Trophoblast cell (in vitro differentiated cells and primary cell): Measurements from ENCODE around the gene NUDT19.
A peak's percentile ranks its signal among the peaks of the same experiment; 100 is the strongest.

Experiments used
- DNase-seq, 2 donors: peaks; one replicate each; pipeline ENCODE4 v3.0.0-alpha.2; 2016
- H2AFZ ChIP-seq: 2 replicates; pipeline ENCODE4 v1.6.1; 2013; ENCODE audit warnings: low read length, moderate library complexity, mild to moderate bottlenecking; ENCODE audit not compliant: insufficient read depth, poor library complexity
- H2AK5ac ChIP-seq: 2 replicates; pipeline ENCODE4 v1.6.1; 2013; ENCODE audit warnings: mild to moderate bottlenecking, low read length
- H2BK120ac ChIP-seq: 2 replicates; pipeline ENCODE4 v1.6.1; 2013; ENCODE audit warnings: low read length, mild to moderate bottlenecking, moderate library complexity; ENCODE audit not compliant: insufficient read depth, poor library complexity
- H2BK12ac ChIP-seq: 2 replicates; pipeline ENCODE4 v1.6.1; 2013; ENCODE audit warnings: mild to moderate bottlenecking, low read length, moderate library complexity
- H2BK5ac ChIP-seq: 2 replicates; pipeline ENCODE4 v1.6.1; 2013; ENCODE audit warnings: low read length, low read depth, moderate library complexity, mild to moderate bottlenecking; ENCODE audit not compliant: poor library complexity
- H3K14ac ChIP-seq: 2 replicates; pipeline ENCODE4 v1.6.1; 2013; ENCODE audit warnings: mild to moderate bottlenecking, low read length
- H3K18ac ChIP-seq: 2 replicates; pipeline ENCODE4 v1.6.1; 2013; ENCODE audit warnings: mild to moderate bottlenecking, low read length
- H3K23ac ChIP-seq: 2 replicates; pipeline ENCODE4 v1.6.1; 2013; ENCODE audit warnings: low read length
- H3K27ac ChIP-seq: 2 replicates; pipeline ENCODE4 v1.5.1; 2013; ENCODE audit warnings: low read depth, mild to moderate bottlenecking, inconsistent platforms, low read length, moderate library complexity
- H3K27me3 ChIP-seq: 2 replicates; pipeline ENCODE4 v1.6.1; 2013; ENCODE audit warnings: inconsistent platforms, mild to moderate bottlenecking, low read length, moderate library complexity; ENCODE audit not compliant: insufficient read depth
- H3K36me3 ChIP-seq, 2 experiments: 1 replicate in 1 of 2; 2 replicates in 1 of 2; pipeline ENCODE4 v1.6.1; 2013; ENCODE audit warnings: low read length in 2 of 2, mild to moderate bottlenecking in 2 of 2, moderate library complexity in 1 of 2; ENCODE audit not compliant: insufficient read depth in 2 of 2, control insufficient read depth in 1 of 2
- H3K4ac ChIP-seq: 2 replicates; pipeline ENCODE4 v1.6.1; 2013; ENCODE audit warnings: low read depth, mild to moderate bottlenecking, low read length, moderate library complexity
- H3K4me1 ChIP-seq, 2 experiments: 1 replicate in 1 of 2; 2 replicates in 1 of 2; pipeline ENCODE4 v1.6.1; 2013; ENCODE audit warnings: low read length in 2 of 2, mild to moderate bottlenecking in 2 of 2, moderate library complexity in 1 of 2; ENCODE audit not compliant: insufficient read depth in 2 of 2, control insufficient read depth in 1 of 2
- H3K4me2 ChIP-seq: 2 replicates; pipeline ENCODE4 v1.6.1; 2013; ENCODE audit warnings: inconsistent platforms, mild to moderate bottlenecking, low read length, moderate library complexity
- H3K4me3 ChIP-seq: 2 replicates; pipeline ENCODE4 v1.5.1; 2013; ENCODE audit warnings: mild to moderate bottlenecking, low read depth, low read length, inconsistent platforms
- H3K79me1 ChIP-seq: one replicate; pipeline ENCODE4 v1.6.1; 2013; ENCODE audit warnings: low read length
- H3K79me2 ChIP-seq: 2 replicates; pipeline ENCODE4 v1.6.1; 2013; ENCODE audit warnings: low read length, mild to moderate bottlenecking; ENCODE audit not compliant: control insufficient read depth, insufficient read depth, poor library complexity
- H3K9ac ChIP-seq: 2 replicates; pipeline ENCODE4 v1.6.1; 2013; ENCODE audit warnings: mild to moderate bottlenecking, low read length
- H3K9me3 ChIP-seq: 2 replicates; pipeline ENCODE4 v1.6.1; 2013; ENCODE audit warnings: low read depth, mild to moderate bottlenecking, control low read depth, inconsistent platforms, low read length; ENCODE audit not compliant: insufficient read depth
- H4K12ac ChIP-seq: 2 replicates; pipeline ENCODE4 v1.6.1; 2013; ENCODE audit warnings: low read depth, mild to moderate bottlenecking, low read length, moderate library complexity
- H4K8ac ChIP-seq: 2 replicates; pipeline ENCODE4 v1.6.1; 2013; ENCODE audit warnings: low read depth, mild to moderate bottlenecking, low read length, moderate library complexity
- H4K91ac ChIP-seq: one replicate; pipeline ENCODE4 v1.6.1; 2013; ENCODE audit warnings: low read depth, mild to moderate bottlenecking, low read length, moderate library complexity
- WGBS: extraction: QIAGEN DNeasy Blood & Tissue Kit; methylation state at CpG from one replicate; pipeline ENCODE4 v1.1.7; 2013; ENCODE audit warnings: missing lambda C conversion rate; ENCODE audit not compliant: insufficient read length, insufficient coverage; ENCODE audit errors: extremely low coverage; 5-methylcytosine and 5-hydroxymethylcytosine counted together

Gene NUDT19

DNA sequence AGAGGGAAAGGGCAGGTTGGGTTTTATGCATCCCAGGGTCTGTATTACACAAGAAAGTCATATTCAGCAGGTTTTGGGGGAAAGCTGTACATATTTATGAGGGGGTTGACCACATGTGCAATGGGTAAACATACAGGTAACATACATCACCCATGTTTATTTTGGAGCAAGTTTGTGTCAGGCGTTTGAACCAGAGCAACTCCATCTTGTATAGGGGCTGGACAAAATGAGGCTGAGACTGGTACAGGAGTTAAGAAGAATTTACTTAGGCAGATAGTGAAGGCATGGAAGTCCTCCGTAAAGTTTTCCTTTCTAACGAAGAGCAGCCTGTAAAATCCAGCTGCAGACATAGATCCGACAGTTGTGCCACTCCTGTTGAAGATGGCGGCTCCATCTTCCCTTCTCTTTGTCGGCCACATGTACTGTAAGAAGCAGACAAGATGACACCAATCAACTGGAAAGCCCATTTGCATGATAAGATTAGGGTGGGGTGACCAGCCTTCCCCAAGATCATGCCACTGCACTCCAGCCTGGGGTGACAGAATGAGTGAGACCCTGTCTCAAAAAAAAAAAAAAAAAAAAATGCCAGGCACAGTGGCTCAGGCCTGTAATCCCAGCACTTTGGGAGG, 4.7 kb upstream of the NUDT19 start:
- no CpG with 5 or more reads among the region's 6 CpGs for WGBS
- Histone ChIP-seq H2AFZ (no peak overlapping the region), H4K91ac (no peak overlapping the region)

DNA sequence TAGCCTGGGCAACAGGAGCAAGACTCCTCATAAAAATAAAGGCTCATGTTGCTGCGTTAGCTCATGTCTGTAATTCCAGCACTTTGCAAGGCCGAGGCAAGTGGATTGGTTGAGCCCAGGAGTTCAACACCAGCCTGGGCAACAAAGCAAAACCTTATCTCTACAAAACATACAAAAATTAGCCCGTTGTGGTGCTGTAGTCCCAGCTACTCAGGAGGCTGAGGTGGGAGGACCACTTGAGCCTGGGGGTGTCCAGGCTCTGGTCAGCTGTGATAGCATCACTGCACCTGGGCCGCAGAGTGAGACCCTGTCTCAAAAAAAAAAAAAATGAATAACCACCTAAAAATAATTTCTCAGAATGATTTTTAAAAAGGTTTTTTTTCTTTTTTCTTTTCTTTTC, 3.9 kb upstream of the NUDT19 start:
- Histone ChIP-seq H2AK5ac (no peak overlapping the region), H3K23ac (no peak overlapping the region), H2BK5ac (no peak overlapping the region), H4K12ac (no peak overlapping the region), H4K8ac (no peak overlapping the region), H2AFZ (no peak overlapping the region), H3K14ac (no peak overlapping the region), H2BK12ac (no peak overlapping the region), H3K4ac (no peak overlapping the region), H3K9ac (no peak overlapping the region), H3K27me3 (no peaks in the 10 kb centered on the region), H3K4me1 (peaks cover 6 to 11% of the 10 kb centered on the region in 2 experiments), H2BK120ac (no peak overlapping the region), H3K27ac (no peak overlapping the region), H3K4me3 (no peak overlapping the region), H3K79me1 (peaks cover 10% of the 10 kb centered on the region), H3K18ac (no peak overlapping the region), H3K9me3 (no peaks in the 10 kb centered on the region), H3K79me2 (peaks cover 5% of the 10 kb centered on the region), H3K4me2 (no peak overlapping the region), H4K91ac (no peak overlapping the region), H3K36me3 (no peaks in the 10 kb centered on the region)
- DNase-seq, result no peak
- no CpG with 5 or more reads among the region's 4 CpGs for WGBS

More for the DNA sequence above, 4.7 kb upstream of the NUDT19 start:
- Histone ChIP-seq H2BK5ac (no peak overlapping the region), H3K18ac (no peak overlapping the region), H3K14ac (no peak overlapping the region), H3K9ac (no peak overlapping the region), H3K4me3 (no peak overlapping the region), H3K27me3 (no peaks in the 10 kb centered on the region), H3K4ac (no peak overlapping the region), H2BK120ac (no peak overlapping the region), H3K27ac (no peak overlapping the region), H3K23ac (no peak overlapping the region), H4K12ac (no peak overlapping the region), H3K9me3 (no peaks in the 10 kb centered on the region), H4K8ac (no peak overlapping the region), H2BK12ac (no peak overlapping the region), H3K36me3 (no peaks in the 10 kb centered on the region), H3K4me2 (no peak overlapping the region), H3K4me1 (peaks cover 0 to 6% of the 10 kb centered on the region in 2 experiments), H3K79me1 (peaks cover 4% of the 10 kb centered on the region), H3K79me2 (peaks cover under 1% of the 10 kb centered on the region), H2AK5ac (no peak overlapping the region)
- DNase-seq, result no peak

- Histone ChIP-seq H3K27ac (no peak overlapping the region), H3K9ac (no peak overlapping the region), H3K18ac (no peak overlapping the region), H2AFZ (no peak overlapping the region), H3K36me3 (no peaks in the 10 kb centered on the region), H2AK5ac (no peak overlapping the region), H3K27me3 (no peaks in the 10 kb centered on the region), H3K4me2 (no peak overlapping the region), H3K79me2 (peaks cover 5% of the 10 kb centered on the region), H2BK12ac (no peak overlapping the region), H3K4me1 (peaks cover 7 to 12% of the 10 kb centered on the region in 2 experiments), H4K8ac (no peak overlapping the region), H3K4me3 (no peak overlapping the region), H4K12ac (no peak overlapping the region), H3K4ac (no peak overlapping the region), H3K23ac (no peak overlapping the region), H4K91ac (no peak overlapping the region), H3K14ac (no peak overlapping the region), H3K79me1 (peaks cover 10% of the 10 kb centered on the region), H2BK120ac (no peak overlapping the region), H2BK5ac (no peak overlapping the region), H3K9me3 (no peaks in the 10 kb centered on the region)
- DNase-seq, result no peak
- WGBS, result no CpG with 5 or more reads among the region's 1 CpG
Measured at GRCh38 chr19:32688311-32688710, 3.3 kb upstream of the NUDT19 start.

GRCh38 chr19:32691952-32692726, 518 bp downstream of the NUDT19 start:
- no peaks in the 10 kb centered on the region for H3K36me3 ChIP-seq
- H3K4me3 ChIP-seq, result peak overlapping the region; percentile 73
- no peak overlapping the region for H3K27ac ChIP-seq
- H3K9me3 ChIP-seq, result no peaks in the 10 kb centered on the region
- peak overlapping the region; percentile 78 for H4K8ac ChIP-seq
- peak overlapping the region; percentile 55 for H3K18ac ChIP-seq
- peak overlapping the region; percentile 91 for H3K14ac ChIP-seq
- H3K27me3 ChIP-seq, result no peaks in the 10 kb centered on the region
- H2AK5ac ChIP-seq, result peak overlapping the region; percentile 84
- H4K91ac ChIP-seq, result peak overlapping the region; percentile 74
- H3K23ac ChIP-seq, result no peak overlapping the region
- H3K79me1 ChIP-seq, result peaks cover 10% of the 10 kb centered on the region
- H4K12ac ChIP-seq, result peak overlapping the region; percentile 61
- H3K4me2 ChIP-seq, result peak overlapping the region; percentile 78
- peak overlapping the region; percentile 14 for H2BK5ac ChIP-seq
- no CpG with 5 or more reads among the region's 93 CpGs for WGBS
- peak overlapping the region; percentile 92 for H2AFZ ChIP-seq
- DNase-seq, result peak; percentile 29 to 54
- H3K4ac ChIP-seq, result peak overlapping the region; percentile 49
- H3K4me1 ChIP-seq, result peaks cover 9 to 12% of the 10 kb centered on the region in 2 experiments
- H3K79me2 ChIP-seq, result peaks cover 5% of the 10 kb centered on the region
- H2BK12ac ChIP-seq, result no peak overlapping the region
- H3K9ac ChIP-seq, result peak overlapping the region; percentile 54
- H2BK120ac ChIP-seq, result peak overlapping the region; percentile 48
